ENCODE results near the gene HIRA.

Gene HIRA

GRCh38 chr22:19358703-19359553 lies 72.6 kb downstream of the HIRA start:
- H3K4me3 ChIP-seq (ENCODE audit: low read depth, low read length) = no peak overlapping the region

- no peak overlapping the region for H3K4me3 ChIP-seq (ENCODE audit: low read depth, low read length)
These were observed 73.3 kb downstream of the HIRA start for GRCh38 chr22:19358195-19358594.

- H3K4me3 ChIP-seq (ENCODE audit: low read depth, low read length) = no peak overlapping the region
These were observed 74.0 kb downstream of the HIRA start for GRCh38 chr22:19357270-19358105.

- no peak overlapping the region for H3K4me3 ChIP-seq (ENCODE audit: low read depth, low read length)
These were observed 74.7 kb downstream of the HIRA start for GRCh38 chr22:19356708-19357269.

- H3K4me3 ChIP-seq (ENCODE audit: low read depth, low read length) = no peak overlapping the region
These were observed 75.9 kb downstream of the HIRA start for GRCh38 chr22:19355413-19356157.

- H3K4me3 ChIP-seq (ENCODE audit: low read depth, low read length) = no peak overlapping the region
These were observed 77.3 kb downstream of the HIRA start for GRCh38 chr22:19354201-19354600.

GRCh38 chr22:19353363-19354131 lies 78.0 kb downstream of the HIRA start:
- H3K4me3 ChIP-seq (ENCODE audit: low read depth, low read length) = no peak overlapping the region

GRCh38 chr22:19352766-19353165 lies 78.8 kb downstream of the HIRA start:
- no peak overlapping the region for H3K4me3 ChIP-seq (ENCODE audit: low read depth, low read length)

- no peak overlapping the region for H3K4me3 ChIP-seq (ENCODE audit: low read depth, low read length)
These were observed 79.3 kb downstream of the HIRA start for GRCh38 chr22:19352217-19352616.

GRCh38 chr22:19351604-19352003 lies 79.9 kb downstream of the HIRA start:
- no peak overlapping the region for H3K4me3 ChIP-seq (ENCODE audit: low read depth, low read length)

GRCh38 chr22:19350947-19351346 lies 80.6 kb downstream of the HIRA start:
- H3K4me3 ChIP-seq (ENCODE audit: low read depth, low read length) = no peak overlapping the region

- H3K4me3 ChIP-seq (ENCODE audit: low read depth, low read length) = no peak overlapping the region
These were observed 81.1 kb downstream of the HIRA start for GRCh38 chr22:19350476-19350859.

GRCh38 chr22:19349778-19350475 lies 81.6 kb downstream of the HIRA start:
- no peak overlapping the region for H3K4me3 ChIP-seq (ENCODE audit: low read depth, low read length)

GRCh38 chr22:19346677-19347265 lies 84.8 kb downstream of the HIRA start:
- no peak overlapping the region for H3K4me3 ChIP-seq (ENCODE audit: low read depth, low read length)

- no peak overlapping the region for H3K4me3 ChIP-seq (ENCODE audit: low read depth, low read length)
These were observed 87.1 kb downstream of the HIRA start for GRCh38 chr22:19344420-19344819.

- H3K4me3 ChIP-seq (ENCODE audit: low read depth, low read length) = no peak overlapping the region
These were observed 88.1 kb downstream of the HIRA start for GRCh38 chr22:19343470-19343869.

GRCh38 chr22:19341500-19341899 lies 90.0 kb downstream of the HIRA start:
- H3K4me3 ChIP-seq (ENCODE audit: low read depth, low read length) = no peak overlapping the region

- no peak overlapping the region for H3K4me3 ChIP-seq (ENCODE audit: low read depth, low read length)
These were observed 94.4 kb downstream of the HIRA start for GRCh38 chr22:19337137-19337536.

Data from iPS-11a (cell line).